Measurements from ENCODE around the gene OR14A2.

DNA sequence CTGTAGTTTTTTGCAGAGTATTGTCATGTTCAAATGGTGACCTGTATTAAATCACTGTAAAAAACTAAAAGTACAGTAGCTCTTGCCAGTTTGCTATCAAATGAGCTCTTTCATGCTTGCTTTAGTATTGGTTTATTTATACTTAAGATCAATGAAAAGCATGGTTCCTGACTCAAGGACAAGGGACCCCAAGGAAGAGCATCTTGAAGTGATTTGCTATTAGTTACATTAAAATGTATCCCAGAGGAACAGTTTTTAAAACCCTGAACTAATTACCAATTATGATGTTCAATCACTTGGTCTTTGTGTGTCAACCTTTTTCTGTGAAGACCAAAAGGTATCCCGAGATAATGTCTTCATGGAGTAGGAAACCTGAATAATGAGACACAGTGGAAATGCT lies 68.3 kb downstream of the OR14A2 start, which contains the start of gene OR13G1:
- TF ChIP-seq POLR2AphosphoS5 (IDR thresholded peaks at IDR 0.05; ENCODE audit: insufficient read depth in 1 of 2, low read depth in 1 of 2): no peak
- TF ChIP-seq, protein P1, sequence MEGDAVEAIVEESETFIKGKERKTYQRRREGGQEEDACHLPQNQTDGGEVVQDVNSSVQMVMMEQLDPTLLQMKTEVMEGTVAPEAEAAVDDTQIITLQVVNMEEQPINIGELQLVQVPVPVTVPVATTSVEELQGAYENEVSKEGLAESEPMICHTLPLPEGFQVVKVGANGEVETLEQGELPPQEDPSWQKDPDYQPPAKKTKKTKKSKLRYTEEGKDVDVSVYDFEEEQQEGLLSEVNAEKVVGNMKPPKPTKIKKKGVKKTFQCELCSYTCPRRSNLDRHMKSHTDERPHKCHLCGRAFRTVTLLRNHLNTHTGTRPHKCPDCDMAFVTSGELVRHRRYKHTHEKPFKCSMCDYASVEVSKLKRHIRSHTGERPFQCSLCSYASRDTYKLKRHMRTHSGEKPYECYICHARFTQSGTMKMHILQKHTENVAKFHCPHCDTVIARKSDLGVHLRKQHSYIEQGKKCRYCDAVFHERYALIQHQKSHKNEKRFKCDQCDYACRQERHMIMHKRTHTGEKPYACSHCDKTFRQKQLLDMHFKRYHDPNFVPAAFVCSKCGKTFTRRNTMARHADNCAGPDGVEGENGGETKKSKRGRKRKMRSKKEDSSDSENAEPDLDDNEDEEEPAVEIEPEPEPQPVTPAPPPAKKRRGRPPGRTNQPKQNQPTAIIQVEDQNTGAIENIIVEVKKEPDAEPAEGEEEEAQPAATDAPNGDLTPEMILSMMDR (IDR thresholded peaks at IDR 0.05): no peak
